SU-DHL-6 (cell line): Measurements from ENCODE around the gene GPR4.

Experiments
- H2AFZ ChIP-seq: fragments of 200-600 bp; sonication (generic); 2 replicates; pipeline ENCODE4 v1.6.1; 2014; ENCODE audit warnings: low read depth, mild to moderate bottlenecking, moderate library complexity, mixed read lengths, antibody characterized with exemption, low read length; ENCODE audit not compliant: severe bottlenecking
- H3F3A ChIP-seq: fragments of 200-600 bp; shearing (Covaris generic); 2 replicates; pipeline ENCODE4 v1.6.0; 2016; ENCODE audit warnings: antibody characterized with exemption, mild to moderate bottlenecking; ENCODE audit not compliant: insufficient read depth
- H3K27ac ChIP-seq: fragments of 200-600 bp; sonication (generic); 2 replicates; pipeline ENCODE4 v1.5.1; 2016; ENCODE audit warnings: low read depth, mild to moderate bottlenecking, low read length, moderate library complexity, mixed read lengths
- H3K27me3 ChIP-seq: fragments of 200-600 bp; sonication (generic), shearing (Covaris generic); 2 replicates; pipeline ENCODE4 v1.6.0; 2014; ENCODE audit warnings: mild to moderate bottlenecking, low read length
- H3K36me3 ChIP-seq: fragments of 200-600 bp; sonication (generic); 2 replicates; pipeline ENCODE4 v1.6.1; 2014; ENCODE audit warnings: mild to moderate bottlenecking, low read length, mixed read lengths
- H3K4me2 ChIP-seq: fragments of 300-600, 200-600 bp; shearing (Covaris generic), sonication (generic); 2 replicates; pipeline ENCODE4 v1.6.0; 2014; ENCODE audit warnings: low read length, low read depth, mild to moderate bottlenecking; ENCODE audit not compliant: poor library complexity, severe bottlenecking
- H3K4me3 ChIP-seq: fragments of 200-600 bp; sonication (generic); 2 replicates; pipeline ENCODE4 v1.5.1; 2014; ENCODE audit warnings: antibody characterized with exemption, low read length, mild to moderate bottlenecking, mixed read lengths; ENCODE audit not compliant: insufficient read depth, poor library complexity, severe bottlenecking
- H3K79me2 ChIP-seq: fragments of 200-600 bp; sonication (generic); 2 replicates; pipeline ENCODE4 v1.6.1; 2014; ENCODE audit warnings: mild to moderate bottlenecking, low read length, moderate library complexity; ENCODE audit not compliant: insufficient read depth
- H3K9ac ChIP-seq: fragments of 200-600 bp; sonication (generic); 2 replicates; pipeline ENCODE4 v1.7.0; 2014; ENCODE audit warnings: mild to moderate bottlenecking, low read length
- H3K9me2 ChIP-seq: fragments of 200-600 bp; sonication (generic); replicated peaks from 2 replicates; pipeline ENCODE4 v1.6.1; 2014; ENCODE audit warnings: low read length; ENCODE audit not compliant: insufficient read depth
- H3K9me3 ChIP-seq: fragments of 200-600 bp; sonication (generic); 2 replicates; pipeline ENCODE4 v1.6.1; 2014; ENCODE audit warnings: low read length, mixed read lengths; ENCODE audit not compliant: insufficient read depth
- H4K20me1 ChIP-seq: fragments of 200-600 bp; sonication (generic); 2 replicates; pipeline ENCODE4 v1.6.1; 2014; ENCODE audit warnings: low read depth, mild to moderate bottlenecking, antibody characterized with exemption, low read length, moderate library complexity, mixed read lengths
- EZH2phosphoT487 ChIP-seq: fragments of 200-600 bp; sonication (generic), shearing (Covaris generic); conservative IDR thresholded peaks from 2 replicates; pipeline ENCODE4 v1.6.1; 2018; ENCODE audit warnings: mild to moderate bottlenecking, antibody characterized with exemption, low read length, moderate library complexity, mixed read lengths
- TF ChIP-seq, protein P1 (sequence below): fragments of 200-600 bp; sonication (generic); IDR thresholded peaks from one replicate; pipeline ENCODE4 v1.5.1; 2017; ENCODE audit warnings: antibody characterized with exemption, mild to moderate bottlenecking, low read length, moderate library complexity; ENCODE audit not compliant: insufficient read depth, poor library complexity, severe bottlenecking

GPR4 gene

DNA sequence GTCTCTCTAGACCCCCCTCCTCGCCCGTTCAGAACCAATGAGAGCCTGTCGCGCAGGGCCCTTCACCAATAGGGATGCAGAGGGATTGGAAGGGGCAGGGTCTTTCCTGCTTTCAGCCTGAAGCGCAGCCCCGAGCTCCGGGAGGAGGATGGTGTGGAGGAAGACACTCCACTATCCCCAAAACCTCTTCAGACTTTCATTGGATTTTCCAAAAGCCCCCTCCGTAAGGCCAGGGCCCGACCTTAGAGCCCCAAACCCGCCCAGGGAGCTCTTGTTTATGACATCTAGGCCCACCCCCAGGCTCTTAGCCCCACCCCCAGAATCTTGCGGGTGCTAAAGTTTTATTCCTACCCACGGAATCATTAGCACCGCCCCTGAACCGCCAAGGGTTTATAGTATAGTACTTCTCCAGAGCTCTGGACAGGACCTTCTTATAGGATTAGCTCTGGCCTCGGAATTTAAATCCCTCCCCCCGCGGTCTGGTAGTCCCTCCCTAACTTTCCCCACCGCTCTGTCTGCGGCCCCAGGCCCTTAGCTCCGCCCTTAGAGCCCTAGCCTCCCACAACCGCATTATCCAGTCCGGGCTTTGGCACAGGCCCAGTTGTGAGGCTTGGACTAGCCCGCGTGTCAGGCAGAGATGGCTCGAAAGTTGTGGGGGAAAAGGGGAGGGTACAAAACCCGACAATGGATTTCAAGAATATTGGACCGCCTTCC, 43.8 kb upstream of the GPR4 start:
- Histone ChIP-seq H3K9me3 (no peaks in the 10 kb centered on the region), H3K9me2 (no peaks in the 10 kb centered on the region), H3K79me2 (no peaks in the 10 kb centered on the region), H2AFZ (peak overlapping the region; percentile 84), H3K27me3 (no peaks in the 10 kb centered on the region), H3K36me3 (no peaks in the 10 kb centered on the region), H4K20me1 (no peaks in the 10 kb centered on the region), H3K4me2 (peak overlapping the region; percentile 65), H3K27ac (no peak overlapping the region), H3F3A (peaks cover 22% of the 10 kb centered on the region), H3K4me3 (peak overlapping the region; percentile 58), H3K9ac (peak overlapping the region; percentile 35)
- no peak for TF ChIP-seq EZH2phosphoT487
- TF ChIP-seq, protein P1, sequence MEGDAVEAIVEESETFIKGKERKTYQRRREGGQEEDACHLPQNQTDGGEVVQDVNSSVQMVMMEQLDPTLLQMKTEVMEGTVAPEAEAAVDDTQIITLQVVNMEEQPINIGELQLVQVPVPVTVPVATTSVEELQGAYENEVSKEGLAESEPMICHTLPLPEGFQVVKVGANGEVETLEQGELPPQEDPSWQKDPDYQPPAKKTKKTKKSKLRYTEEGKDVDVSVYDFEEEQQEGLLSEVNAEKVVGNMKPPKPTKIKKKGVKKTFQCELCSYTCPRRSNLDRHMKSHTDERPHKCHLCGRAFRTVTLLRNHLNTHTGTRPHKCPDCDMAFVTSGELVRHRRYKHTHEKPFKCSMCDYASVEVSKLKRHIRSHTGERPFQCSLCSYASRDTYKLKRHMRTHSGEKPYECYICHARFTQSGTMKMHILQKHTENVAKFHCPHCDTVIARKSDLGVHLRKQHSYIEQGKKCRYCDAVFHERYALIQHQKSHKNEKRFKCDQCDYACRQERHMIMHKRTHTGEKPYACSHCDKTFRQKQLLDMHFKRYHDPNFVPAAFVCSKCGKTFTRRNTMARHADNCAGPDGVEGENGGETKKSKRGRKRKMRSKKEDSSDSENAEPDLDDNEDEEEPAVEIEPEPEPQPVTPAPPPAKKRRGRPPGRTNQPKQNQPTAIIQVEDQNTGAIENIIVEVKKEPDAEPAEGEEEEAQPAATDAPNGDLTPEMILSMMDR, result no peak

GRCh38 chr19:45645068-45645630, 43.1 kb upstream of the GPR4 start:
- Histone ChIP-seq H3K27me3 (no peaks in the 10 kb centered on the region), H3K4me3 (peak overlapping the region; percentile 58), H3K79me2 (no peaks in the 10 kb centered on the region), H3K4me2 (peak overlapping the region; percentile 65), H3K36me3 (no peaks in the 10 kb centered on the region), H3K9me2 (no peaks in the 10 kb centered on the region), H3K9me3 (no peaks in the 10 kb centered on the region), H4K20me1 (no peaks in the 10 kb centered on the region), H3F3A (peaks cover 22% of the 10 kb centered on the region), H3K27ac (no peak overlapping the region), H3K9ac (peak overlapping the region; percentile 35), H2AFZ (peak overlapping the region; percentile 84)
- no peak for TF ChIP-seq EZH2phosphoT487

DNA sequence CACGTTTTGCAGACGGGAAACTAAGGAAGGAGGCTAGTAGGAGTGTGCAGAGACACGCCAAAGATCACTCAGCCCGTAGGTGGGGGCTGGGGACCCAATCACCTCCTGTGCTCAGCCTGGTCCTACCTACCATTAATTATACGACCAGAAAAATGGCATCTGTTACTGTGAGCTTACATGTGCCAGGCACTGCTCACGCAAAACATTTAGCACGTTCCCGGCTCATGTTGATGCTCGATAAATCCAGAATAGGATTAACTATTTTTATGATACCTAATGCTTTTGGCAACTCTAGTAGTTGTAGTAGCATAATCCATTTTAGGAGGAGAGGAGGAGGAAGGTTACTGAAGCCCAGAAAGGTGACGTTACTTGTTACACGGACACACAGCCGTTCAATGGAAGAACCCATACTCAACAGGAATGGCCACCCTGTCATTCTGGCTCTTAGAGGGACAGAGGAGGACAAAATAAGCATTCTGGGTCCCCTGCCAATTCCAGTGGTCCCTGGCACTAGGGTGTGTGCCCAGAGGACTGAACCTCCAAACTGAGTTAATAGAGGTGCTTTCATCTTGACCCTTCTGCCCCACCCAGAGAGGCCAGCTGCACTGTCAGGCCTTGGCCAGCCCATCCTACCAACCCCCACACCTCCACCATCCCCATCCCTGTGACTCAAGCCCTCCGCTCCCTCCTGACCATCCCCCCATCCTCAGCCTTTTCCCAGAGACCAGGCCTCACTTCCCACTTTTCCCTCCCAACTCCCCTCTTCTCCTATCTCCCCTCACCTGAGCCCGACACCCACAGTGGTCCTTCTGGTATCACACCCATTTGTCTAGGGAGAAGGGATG, 42.1 kb upstream of the GPR4 start:
- no peak overlapping the region for H3K4me2 ChIP-seq
- no peaks in the 10 kb centered on the region for H3K79me2 ChIP-seq
- H3K27me3 ChIP-seq, result no peaks in the 10 kb centered on the region
- H3K9ac ChIP-seq, result no peak overlapping the region
- H3K4me3 ChIP-seq, result no peak overlapping the region
- H4K20me1 ChIP-seq, result no peaks in the 10 kb centered on the region
- H3K9me2 ChIP-seq, result no peaks in the 10 kb centered on the region
- peaks cover 22% of the 10 kb centered on the region for H3F3A ChIP-seq
- H3K36me3 ChIP-seq, result no peaks in the 10 kb centered on the region
- H3K9me3 ChIP-seq, result no peaks in the 10 kb centered on the region
- TF ChIP-seq EZH2phosphoT487, result no peak
- TF ChIP-seq, protein P1, result no peak
- H3K27ac ChIP-seq, result no peak overlapping the region
- no peak overlapping the region for H2AFZ ChIP-seq
